OCI-LY7 (cell line): ENCODE data around the gene PPM1F.

Experiments used
- CTCF ChIP-seq: fragments of 200-600 bp; sonication (generic); conservative IDR thresholded peaks from 2 replicates; pipeline ENCODE4 v1.5.1; 2014; ENCODE audit warnings: mild to moderate bottlenecking, antibody characterized with exemption, low read length, moderate library complexity, mixed read lengths
- EZH2phosphoT487 ChIP-seq: fragments of 200-600 bp; sonication (generic); IDR thresholded peaks from 2 replicates; pipeline ENCODE4 v1.6.1; 2018; ENCODE audit warnings: low read depth, borderline replicate concordance, mild to moderate bottlenecking, mixed run types, antibody characterized with exemption, low read length, moderate library complexity, mixed read lengths

- TF ChIP-seq CTCF: no peak
- TF ChIP-seq EZH2phosphoT487: no peak
Observed at GRCh38 chr22:21917181-21917958, 35.3 kb downstream of the PPM1F start.
